ENCODE data around the gene INTS14.

Gene INTS14

DNA sequence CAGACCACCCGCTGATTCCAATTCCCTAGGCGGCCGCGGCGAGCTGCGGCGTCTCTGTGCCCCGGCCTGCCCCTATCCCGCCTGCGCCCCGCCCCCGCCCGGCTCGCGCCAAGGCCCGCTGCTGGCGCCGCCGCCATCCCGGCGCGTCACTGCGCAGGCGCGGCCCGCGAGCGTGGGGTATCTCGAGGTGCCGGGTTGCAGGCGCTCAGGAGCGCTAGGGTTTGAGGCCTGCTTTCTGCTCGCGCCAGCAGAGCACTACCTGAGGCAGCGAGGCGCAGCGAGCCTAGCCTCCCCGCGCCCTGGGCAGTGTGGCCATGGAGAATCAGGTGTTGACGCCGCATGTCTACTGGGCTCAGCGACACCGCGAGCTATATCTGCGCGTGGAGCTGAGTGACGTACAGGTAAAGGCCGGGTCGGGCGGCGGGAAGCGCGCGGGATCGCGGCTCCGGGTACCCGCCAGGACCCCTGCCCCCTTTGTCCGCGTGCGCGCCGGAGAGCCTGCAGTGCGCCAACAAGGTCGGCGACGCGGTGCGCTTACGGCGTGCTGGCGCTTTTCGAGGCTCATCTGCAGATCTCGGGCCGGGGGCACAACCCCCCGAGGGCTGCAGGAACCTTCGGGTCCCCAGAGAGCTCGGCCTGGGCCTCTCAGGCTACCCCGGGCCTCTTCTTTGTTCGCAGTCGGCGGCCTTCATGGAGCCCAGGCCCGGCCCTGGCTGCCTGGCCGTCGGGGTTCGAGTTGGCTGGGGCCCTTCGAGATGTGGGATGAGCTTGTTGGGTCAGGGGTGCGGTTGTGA lies 80.4 kb downstream of the INTS14 start, which contains the start of gene HACD3:
Gene HACD3, plus strand, starts transcription at position 146 of the 794 bp plus-strand sequence. Its CDS starts 169 bp downstream, at position 315.
- peak; percentile 86 to 96 (median 93) for DNase-seq

DNA sequence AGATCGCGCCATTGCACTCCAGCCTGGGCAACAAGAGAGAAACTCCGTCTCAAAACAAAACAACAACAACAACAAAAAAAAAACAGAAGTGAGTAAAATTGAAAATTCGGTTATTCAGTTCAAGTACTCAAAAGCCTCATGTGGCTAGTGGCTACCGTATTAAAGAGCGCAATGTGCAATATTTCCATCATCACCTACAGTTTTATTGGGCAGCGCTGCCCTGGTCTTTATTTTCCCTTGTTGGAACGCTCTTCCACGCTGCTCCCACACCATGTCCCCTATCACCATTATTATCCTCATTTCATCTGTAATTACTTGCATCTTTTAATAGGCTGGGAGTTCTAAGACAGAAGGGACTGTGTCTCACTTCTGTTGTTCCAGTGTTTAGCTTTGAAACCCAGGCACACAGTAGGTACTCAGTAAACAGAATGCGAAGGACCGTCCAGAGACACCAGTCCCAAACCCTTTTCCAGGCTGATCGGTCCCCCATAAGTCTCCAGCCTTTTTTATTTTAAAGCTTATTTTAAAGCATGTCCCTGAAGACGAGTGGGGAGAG lies 81.1 kb downstream of the INTS14 start:
- DNase-seq, result no peak
